ENCODE data around the gene SRSF12.

SRSF12 gene

GRCh38 chr6:89048288-89048923 lies 69.5 kb downstream of the SRSF12 start:
- no peak for DNase-seq (ENCODE audit: extremely low spot score)
- POLR2A ChIA-PET, result no interaction called here
- no peak for TF ChIP-seq CTCF (IDR thresholded peaks at IDR 0.05; ENCODE audit: control extremely low read depth, extremely low read depth, low read depth, missing control alignments)
- CTCF ChIA-PET, result no interaction called here

GRCh38 chr6:89047473-89047872 lies 70.4 kb downstream of the SRSF12 start:
- no peak for TF ChIP-seq CTCF (IDR thresholded peaks at IDR 0.05; ENCODE audit: control extremely low read depth, extremely low read depth, low read depth, missing control alignments)
- CTCF ChIA-PET, result interaction anchor here (0.7 to 1.3 kb wide), 3 partner anchors 25 to 65 kb away, joined by 3 to 4 read pairs (median 3); no protein-coding TSS in a partner anchor
- POLR2A ChIA-PET, result no interaction called here
- no peak for DNase-seq (ENCODE audit: extremely low spot score)

All from GM10248 (cell line).